Caco-2 (cell line): ENCODE results near the gene TEPSIN. TPM values are rescaled to one million over a fixed set of nuclear protein-coding genes. Genes with fewer than 3 reads are reported as not detected.

Experiments
- BruUV-seq: library from RNA; stranded (reverse); fragments of 400-500 nt; replicated peaks from 2 replicates; lab custom pipeline; 2021; lab: Mats Ljungman, UMichigan
- CTCF ChIA-PET: fragments of 300-600 bp; sonication (Branson Sonifier 250); formaldehyde crosslinking; loops from one replicate; lab custom pipeline; 2022; ENCODE audit warnings: antibody characterized with exemption; lab: Charles Lee
- POLR2A ChIA-PET: fragments of 300-600 bp; sonication (Branson Sonifier 250); formaldehyde crosslinking; loops from one replicate; lab custom pipeline; 2022; ENCODE audit warnings: antibody characterized with exemption; lab: Charles Lee
- DNase-seq, 2 experiments: peaks; one replicate each; pipeline versions ENCODE4 v3.0.0 to v3.0.0-alpha.2; 2020 to 2022
- H3K27me3 ChIP-seq: replicated peaks from 2 replicates; pipeline ENCODE4 v1.6.0; 2011; ENCODE audit warnings: low read length; ENCODE audit not compliant: control insufficient read depth, insufficient read depth
- H3K36me3 ChIP-seq: 2 replicates; pipeline ENCODE4 v1.5.1; 2011; ENCODE audit warnings: low read length; ENCODE audit not compliant: control insufficient read depth, insufficient read depth
- H3K4me1 ChIP-seq: fragments of 250-450 bp; sonication (Bioruptor Pico); 2 replicates; pipeline ENCODE4 v1.5.1; 2020; ENCODE audit warnings: mild to moderate bottlenecking
- H3K4me3 ChIP-seq: 2 replicates; pipeline ENCODE4 v1.5.1; 2011; ENCODE audit warnings: low read depth, mild to moderate bottlenecking, control low read depth, low read length
- H3K9me3 ChIP-seq: fragments of 250-450 bp; sonication (Bioruptor Pico); 2 replicates; pipeline ENCODE4 v1.5.1; 2020; ENCODE audit warnings: mild to moderate bottlenecking, moderate library complexity
- H3K27ac Mint-ChIP-seq: one replicate; pipeline ENCODE4 v1.8.0; 2022; ENCODE audit warnings: mixed read lengths; ENCODE audit not compliant: unreplicated experiment
- H3K27me3 Mint-ChIP-seq: one replicate; pipeline ENCODE4 v1.8.0; 2022; ENCODE audit warnings: mixed read lengths; ENCODE audit not compliant: insufficient read depth, unreplicated experiment
- H3K36me3 Mint-ChIP-seq: one replicate; pipeline ENCODE4 v1.8.0; 2022; ENCODE audit warnings: mild to moderate bottlenecking, mixed read lengths; ENCODE audit not compliant: insufficient read depth, unreplicated experiment
- H3K4me1 Mint-ChIP-seq: one replicate; pipeline ENCODE4 v1.8.0; 2022; ENCODE audit warnings: low read depth, mixed read lengths; ENCODE audit not compliant: unreplicated experiment
- H3K4me3 Mint-ChIP-seq: one replicate; pipeline ENCODE4 v1.8.0; 2022; ENCODE audit warnings: mild to moderate bottlenecking, moderate library complexity, mixed read lengths; ENCODE audit not compliant: unreplicated experiment
- H3K9me3 Mint-ChIP-seq: one replicate; pipeline ENCODE4 v1.8.0; 2022; ENCODE audit warnings: mixed read lengths; ENCODE audit not compliant: unreplicated experiment
- CTCF ChIP-seq, 2 experiments: fragments of 200-600 bp in 1 of 2; IDR thresholded peaks; 1 replicate in 1 of 2; 2 replicates in 1 of 2; pipeline versions ENCODE4 v1.5.1 to v1.8.0; 2011 to 2022; ENCODE audit warnings: antibody characterized with exemption in 1 of 2, control low read depth in 1 of 2, inconsistent platforms in 1 of 2, low read depth in 1 of 2, low read length in 1 of 2, mild to moderate bottlenecking in 1 of 2, moderate library complexity in 1 of 2; ENCODE audit not compliant: insufficient read depth in 1 of 2, severe bottlenecking in 1 of 2, unreplicated experiment in 1 of 2
- intact Hi-C: fragments of 100-400 bp; cut with micrococcal nuclease; formaldehyde crosslinking; loops from one replicate; pipeline ENCODE4 v1.10.0; 2022; ENCODE audit not compliant: unreplicated experiment
- total RNA-seq: library from RNA; stranded (reverse); gene quantifications from 2 replicates; pipeline ENCODE4 v1.2.3, GENCODE V29; 2022

TEPSIN gene
- total RNA-seq, 1 experiment from 2014 or later: 40.3 TPM

- H3K9me3 ChIP-seq: no peaks in the 10 kb centered on the region
- H3K27me3 ChIP-seq: no peaks in the 10 kb centered on the region
- no TSS peak for BruUV-seq
- no peak for DNase-seq
- Mint-ChIP-seq H3K27ac (no peak overlapping the region), H3K27me3 (no peaks in the 10 kb centered on the region), H3K4me1 (peaks cover 19% of the 10 kb centered on the region), H3K9me3 (no peaks in the 10 kb centered on the region), H3K36me3 (peaks cover 48% of the 10 kb centered on the region), H3K4me3 (peak overlapping the region; percentile 82)
- H3K4me1 ChIP-seq: peaks cover 31% of the 10 kb centered on the region
- intact Hi-C loops: loop anchor here (2.0 kb wide), 1 partner anchor 106 kb away; no protein-coding TSS in a partner anchor
- no peak for TF ChIP-seq CTCF (IDR thresholded peaks at IDR 0.05; ENCODE audit: insufficient read depth in 1 of 2, low read depth in 1 of 2, low read length in 1 of 2, severe bottlenecking in 1 of 2, unreplicated experiment in 1 of 2)
- ChIA-PET POLR2A (interaction anchor here (0.6 to 1.5 kb wide), 6 partner anchors 16 to 274 kb away, joined by 3 to 34 read pairs (median 4); partner anchors contain the start of genes BAHCC1 and CEP131), CTCF (interaction anchor here (1.1 to 1.5 kb wide), 5 partner anchors 16 to 249 kb away, joined by 3 to 11 read pairs (median 3); partner anchors contain the start of genes BAHCC1 and CEP131)
- peak overlapping the region; percentile 91 for H3K4me3 ChIP-seq
- no peaks in the 10 kb centered on the region for H3K36me3 ChIP-seq
Observed at GRCh38 chr17:81238490-81238814, 403 bp downstream of the TEPSIN start.

GRCh38 chr17:81237591-81238489 is 1.0 kb downstream of the TEPSIN start:
- BruUV-seq: TSS peak; percentile 54
- Mint-ChIP-seq H3K36me3 (peaks cover 43% of the 10 kb centered on the region), H3K9me3 (no peaks in the 10 kb centered on the region), H3K27me3 (no peaks in the 10 kb centered on the region), H3K27ac (no peak overlapping the region), H3K4me3 (peak overlapping the region; percentile 82), H3K4me1 (peaks cover 19% of the 10 kb centered on the region)
- CTCF ChIA-PET: interaction anchor here (1.1 to 1.5 kb wide), 3 partner anchors 15 to 249 kb away, joined by 3 to 11 read pairs (median 9); partner anchors contain the start of gene CEP131
- no peaks in the 10 kb centered on the region for H3K9me3 ChIP-seq
- H3K4me1 ChIP-seq: peaks cover 31% of the 10 kb centered on the region
- H3K27me3 ChIP-seq: no peaks in the 10 kb centered on the region
- intact Hi-C loops: loop anchor here (2.0 kb wide), 1 partner anchor 105 kb away; no protein-coding TSS in a partner anchor
- H3K4me3 ChIP-seq: peak overlapping the region; percentile 91
- POLR2A ChIA-PET: interaction anchor here (0.6 to 1.5 kb wide), 3 partner anchors 15 to 274 kb away, joined by 3 to 34 read pairs (median 3); partner anchors contain the start of gene CEP131
- DNase-seq: no peak
- H3K36me3 ChIP-seq: no peaks in the 10 kb centered on the region
- no peak for TF ChIP-seq CTCF (IDR thresholded peaks at IDR 0.05; ENCODE audit: insufficient read depth in 1 of 2, low read depth in 1 of 2, low read length in 1 of 2, severe bottlenecking in 1 of 2, unreplicated experiment in 1 of 2)

- Mint-ChIP-seq H3K27ac (no peak overlapping the region), H3K9me3 (no peaks in the 10 kb centered on the region), H3K36me3 (peaks cover 35% of the 10 kb centered on the region), H3K4me1 (peaks cover 13% of the 10 kb centered on the region), H3K27me3 (no peaks in the 10 kb centered on the region), H3K4me3 (peak overlapping the region; percentile 82)
- Histone ChIP-seq H3K9me3 (no peaks in the 10 kb centered on the region), H3K27me3 (no peaks in the 10 kb centered on the region), H3K36me3 (no peaks in the 10 kb centered on the region), H3K4me1 (peaks cover 31% of the 10 kb centered on the region), H3K4me3 (no peak overlapping the region)
- CTCF ChIA-PET: interaction anchor here (0.6 kb wide), 2 partner anchors 105 to 121 kb away, joined by 3 read pairs; no protein-coding TSS in a partner anchor
- DNase-seq: no peak
- BruUV-seq: no TSS peak
- TF ChIP-seq CTCF (IDR thresholded peaks at IDR 0.05; ENCODE audit: insufficient read depth in 1 of 2, low read depth in 1 of 2, low read length in 1 of 2, severe bottlenecking in 1 of 2, unreplicated experiment in 1 of 2): no peak
- POLR2A ChIA-PET: no interaction called here
- intact Hi-C loops: no loop called here
Observed at GRCh38 chr17:81236784-81237183, 2.1 kb downstream of the TEPSIN start.
